SK-N-SH treated with all-trans-retinoic acid at 6 μM for 48 hours (cell line): ENCODE data around the gene AKT2.

Experiments
- ATAC-seq: fragments of 200-7000 bp; cut with Tn5 transposase; 3 replicates; pipeline ENCODE4 v1.9.1; 2020; ENCODE audit warnings: mild to moderate bottlenecking, moderate library complexity
- ARNTL ChIP-seq: fragments of 450-650 bp; formaldehyde crosslinking; IDR thresholded peaks from 2 replicates; pipeline ENCODE4 v1.5.0; 2020; ENCODE audit warnings: low read depth, mild to moderate bottlenecking, moderate library complexity, borderline replicate concordance
- BACH2 ChIP-seq: fragments of 250-450 bp; sonication (Bioruptor Pico); IDR thresholded peaks from 2 replicates; pipeline ENCODE4 v1.9.0; 2021; ENCODE audit warnings: mild to moderate bottlenecking, borderline replicate concordance
- CREB5 ChIP-seq: fragments of 250-450 bp; sonication (Bioruptor Pico); IDR thresholded peaks from 2 replicates; pipeline ENCODE4 v1.5.1; 2020; ENCODE audit warnings: low read depth, mild to moderate bottlenecking, moderate library complexity
- CSDC2 ChIP-seq: fragments of 250-450 bp; sonication (Bioruptor Pico); IDR thresholded peaks from 2 replicates; pipeline ENCODE4 v1.5.0; 2020; ENCODE audit warnings: mild to moderate bottlenecking, moderate library complexity
- ESRRG ChIP-seq: fragments of 250-450 bp; sonication (Bioruptor Pico); IDR thresholded peaks from 2 replicates; pipeline ENCODE4 v1.6.1; 2021; ENCODE audit warnings: mild to moderate bottlenecking
- GLIS3 ChIP-seq: fragments of 250-450 bp; sonication (Bioruptor Pico); IDR thresholded peaks from 2 replicates; pipeline ENCODE4 v1.5.0; 2020; ENCODE audit warnings: mild to moderate bottlenecking, moderate library complexity
- ISL1 ChIP-seq: fragments of 250-450 bp; sonication (Bioruptor Pico); IDR thresholded peaks from 2 replicates; pipeline ENCODE4 v2.1.2; 2022; ENCODE audit warnings: mild to moderate bottlenecking, moderate library complexity
- OSR1 ChIP-seq: fragments of 250-450 bp; sonication (Bioruptor Pico); IDR thresholded peaks from 2 replicates; pipeline ENCODE4 v1.8.0; 2022; ENCODE audit warnings: moderate library complexity, mild to moderate bottlenecking, inconsistent platforms
- PPARA ChIP-seq: fragments of 250-450 bp; sonication (Bioruptor Pico); IDR thresholded peaks from 2 replicates; pipeline ENCODE4 v1.5.0; 2020; ENCODE audit warnings: mild to moderate bottlenecking, borderline replicate concordance
- RARB ChIP-seq: fragments of 250-450 bp; sonication (Bioruptor Pico); IDR thresholded peaks from 2 replicates; pipeline ENCODE4 v1.8.0; 2021; ENCODE audit warnings: mild to moderate bottlenecking, moderate library complexity
- SNAI2 ChIP-seq: fragments of 250-450 bp; sonication (Bioruptor Pico); IDR thresholded peaks from 2 replicates; pipeline ENCODE4 v1.5.0; 2020; ENCODE audit warnings: mild to moderate bottlenecking, moderate library complexity
- TCF4 ChIP-seq: fragments of 250-450 bp; sonication (Bioruptor Pico); IDR thresholded peaks from 2 replicates; pipeline ENCODE4 v1.8.0; 2021; ENCODE audit warnings: mild to moderate bottlenecking, moderate library complexity, borderline replicate concordance
- TOX ChIP-seq: fragments of 250-450 bp; sonication (Bioruptor Pico); IDR thresholded peaks from 2 replicates; pipeline ENCODE4 v1.8.0; 2021; ENCODE audit warnings: mild to moderate bottlenecking, moderate library complexity, borderline replicate concordance
- ZC3H10 ChIP-seq: fragments of 250-450 bp; sonication (Bioruptor Pico); IDR thresholded peaks from 2 replicates; pipeline ENCODE4 v1.5.1; 2021; ENCODE audit warnings: mild to moderate bottlenecking, moderate library complexity
- ZFP3 ChIP-seq: fragments of 250-450 bp; sonication (Bioruptor Pico); IDR thresholded peaks from 2 replicates; pipeline ENCODE4 v1.5.0; 2020; ENCODE audit warnings: mild to moderate bottlenecking, moderate library complexity
- ZFP30 ChIP-seq: fragments of 450-650 bp; formaldehyde crosslinking; IDR thresholded peaks from 2 replicates; pipeline ENCODE4 v1.5.0; 2022; ENCODE audit warnings: mild to moderate bottlenecking, moderate library complexity
- ZNF565 ChIP-seq: fragments of 450-650 bp; formaldehyde crosslinking; conservative IDR thresholded peaks from 2 replicates; pipeline ENCODE4 v1.5.0; 2020; ENCODE audit warnings: low read depth, mild to moderate bottlenecking, moderate library complexity
- ZNF70 ChIP-seq: fragments of 450-650 bp; formaldehyde crosslinking; IDR thresholded peaks from 2 replicates; pipeline ENCODE4 v1.5.0; 2020; ENCODE audit warnings: mild to moderate bottlenecking, moderate library complexity
- ZNF8 ChIP-seq: fragments of 450-650 bp; formaldehyde crosslinking; IDR thresholded peaks from 2 replicates; pipeline ENCODE4 v1.5.0; 2020; ENCODE audit warnings: mild to moderate bottlenecking, moderate library complexity
- TF ChIP-seq, protein P1 (sequence below): fragments of 250-450 bp; sonication (Bioruptor Pico); IDR thresholded peaks from 2 replicates; pipeline ENCODE4 v1.5.1; 2021; ENCODE audit warnings: mild to moderate bottlenecking, moderate library complexity
- TF ChIP-seq, protein P2 (sequence below): fragments of 250-450 bp; sonication (Bioruptor Pico); IDR thresholded peaks from 2 replicates; pipeline ENCODE4 v1.8.0; 2020; ENCODE audit warnings: mild to moderate bottlenecking, moderate library complexity, borderline replicate concordance

AKT2 gene

GRCh38 chr19:40263440-40264313, 21.5 kb downstream of the AKT2 start:
- TF ChIP-seq GLIS3 (CRISPR knock-in tag) = no peak
- TF ChIP-seq ZNF565 (CRISPR knock-in tag) = no peak
- no peak for TF ChIP-seq RARB
- TF ChIP-seq ISL1 (CRISPR knock-in tag) = no peak
- no peak for TF ChIP-seq BACH2 (CRISPR knock-in tag)
- no peak for TF ChIP-seq ESRRG (CRISPR knock-in tag)
- TF ChIP-seq, protein P1, sequence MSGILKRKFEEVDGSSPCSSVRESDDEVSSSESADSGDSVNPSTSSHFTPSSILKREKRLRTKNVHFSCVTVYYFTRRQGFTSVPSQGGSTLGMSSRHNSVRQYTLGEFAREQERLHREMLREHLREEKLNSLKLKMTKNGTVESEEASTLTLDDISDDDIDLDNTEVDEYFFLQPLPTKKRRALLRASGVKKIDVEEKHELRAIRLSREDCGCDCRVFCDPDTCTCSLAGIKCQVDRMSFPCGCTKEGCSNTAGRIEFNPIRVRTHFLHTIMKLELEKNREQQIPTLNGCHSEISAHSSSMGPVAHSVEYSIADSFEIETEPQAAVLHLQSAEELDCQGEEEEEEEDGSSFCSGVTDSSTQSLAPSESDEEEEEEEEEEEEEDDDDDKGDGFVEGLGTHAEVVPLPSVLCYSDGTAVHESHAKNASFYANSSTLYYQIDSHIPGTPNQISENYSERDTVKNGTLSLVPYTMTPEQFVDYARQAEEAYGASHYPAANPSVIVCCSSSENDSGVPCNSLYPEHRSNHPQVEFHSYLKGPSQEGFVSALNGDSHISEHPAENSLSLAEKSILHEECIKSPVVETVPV (CRISPR knock-in tag) = no peak
- TF ChIP-seq PPARA (CRISPR knock-in tag) = no peak
- no peak for TF ChIP-seq ZNF8 (CRISPR knock-in tag)
- no peak for TF ChIP-seq CSDC2
- TF ChIP-seq OSR1 = no peak
- TF ChIP-seq ZC3H10 (CRISPR knock-in tag) = no peak
- no peak for TF ChIP-seq TOX (CRISPR knock-in tag)
- TF ChIP-seq ZFP3 (CRISPR knock-in tag) = no peak
- TF ChIP-seq SNAI2 = no peak
- TF ChIP-seq, protein P2, sequence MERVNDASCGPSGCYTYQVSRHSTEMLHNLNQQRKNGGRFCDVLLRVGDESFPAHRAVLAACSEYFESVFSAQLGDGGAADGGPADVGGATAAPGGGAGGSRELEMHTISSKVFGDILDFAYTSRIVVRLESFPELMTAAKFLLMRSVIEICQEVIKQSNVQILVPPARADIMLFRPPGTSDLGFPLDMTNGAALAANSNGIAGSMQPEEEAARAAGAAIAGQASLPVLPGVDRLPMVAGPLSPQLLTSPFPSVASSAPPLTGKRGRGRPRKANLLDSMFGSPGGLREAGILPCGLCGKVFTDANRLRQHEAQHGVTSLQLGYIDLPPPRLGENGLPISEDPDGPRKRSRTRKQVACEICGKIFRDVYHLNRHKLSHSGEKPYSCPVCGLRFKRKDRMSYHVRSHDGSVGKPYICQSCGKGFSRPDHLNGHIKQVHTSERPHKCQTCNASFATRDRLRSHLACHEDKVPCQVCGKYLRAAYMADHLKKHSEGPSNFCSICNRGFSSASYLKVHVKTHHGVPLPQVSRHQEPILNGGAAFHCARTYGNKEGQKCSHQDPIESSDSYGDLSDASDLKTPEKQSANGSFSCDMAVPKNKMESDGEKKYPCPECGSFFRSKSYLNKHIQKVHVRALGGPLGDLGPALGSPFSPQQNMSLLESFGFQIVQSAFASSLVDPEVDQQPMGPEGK (CRISPR knock-in tag) = no peak
- no peak for TF ChIP-seq TCF4 (CRISPR knock-in tag)
- no peak for TF ChIP-seq CREB5 (CRISPR knock-in tag)
- no peak for TF ChIP-seq ZFP30 (CRISPR knock-in tag)
- TF ChIP-seq, all 23 proteins: peak for 0
- ATAC-seq = no peak

- ATAC-seq = no peak
- TF ChIP-seq ARNTL (CRISPR knock-in tag) (no peak), SNAI2 (no peak), ZNF8 (CRISPR knock-in tag) (no peak), OSR1 (no peak)
- TF ChIP-seq, protein P2 (CRISPR knock-in tag) = no peak
Measured at GRCh38 chr19:40262422-40262821, 22.7 kb downstream of the AKT2 start.

- no peak for ATAC-seq
- TF ChIP-seq ESRRG (CRISPR knock-in tag) = no peak
- TF ChIP-seq ZNF70 (CRISPR knock-in tag) = no peak
- no peak for TF ChIP-seq SNAI2
- no peak for TF ChIP-seq TCF4 (CRISPR knock-in tag)
- TF ChIP-seq ZNF565 (CRISPR knock-in tag) = no peak
- TF ChIP-seq, protein P1 (CRISPR knock-in tag) = no peak
- no peak for TF ChIP-seq GLIS3 (CRISPR knock-in tag)
- TF ChIP-seq PPARA (CRISPR knock-in tag) = no peak
Measured at GRCh38 chr19:40261631-40262030, 23.5 kb downstream of the AKT2 start.
